Skeletal muscle tissue (tissue), 4 donors: ENCODE measurements around the gene TAPBP. TPM values are rescaled to one million over a fixed set of nuclear protein-coding genes. Genes with fewer than 3 reads are reported as not detected.

Source experiments
- H3K27ac ChIP-seq: one replicate; pipeline ENCODE4 v1.7.0; 2013; ENCODE audit warnings: mild to moderate bottlenecking, low read depth, low read length, inconsistent platforms
- H3K27me3 ChIP-seq, 3 donors: one replicate each; pipeline ENCODE4 v1.7.0; 2013; ENCODE audit warnings: low read length in 3 of 3; ENCODE audit not compliant: control insufficient read depth in 3 of 3, insufficient read depth in 3 of 3
- H3K36me3 ChIP-seq, 3 donors: one replicate each; pipeline ENCODE4 v1.7.0; 2013; ENCODE audit warnings: low read length in 3 of 3; ENCODE audit not compliant: control insufficient read depth in 3 of 3, insufficient read depth in 3 of 3
- H3K4me1 ChIP-seq, 3 donors: one replicate each; pipeline ENCODE4 v1.7.0; 2013; ENCODE audit warnings: low read length in 3 of 3, mild to moderate bottlenecking in 3 of 3; ENCODE audit not compliant: control insufficient read depth in 3 of 3, insufficient read depth in 3 of 3
- H3K4me3 ChIP-seq, 3 donors: one replicate each; pipeline ENCODE4 v1.7.0; 2013; ENCODE audit warnings: low read length in 3 of 3
- H3K9ac ChIP-seq, 3 donors: one replicate each; pipeline ENCODE4 v1.7.0; 2013; ENCODE audit warnings: low read length in 3 of 3, mild to moderate bottlenecking in 3 of 3, moderate library complexity in 2 of 3, low read depth in 1 of 3
- H3K9me3 ChIP-seq, 3 donors: one replicate each; pipeline ENCODE4 v1.7.0; 2013; ENCODE audit warnings: low read length in 3 of 3; ENCODE audit not compliant: control insufficient read depth in 3 of 3
- total RNA-seq: library from RNA; depleted of rRNA; stranded (reverse); fragments of >200 nt; gene quantifications from one replicate; pipeline ENCODE4 v1.2.3, GENCODE V29; 2014
- donor health status: Osteomylitis.

The TAPBP gene
- total RNA-seq, 1 donor from 2014 or later = 16.7 TPM

- Histone ChIP-seq H3K27ac (no peak overlapping the region), H3K27me3 (no peaks in the 10 kb centered on the region), H3K9ac (peak overlapping the region in 2 of 3 donors; percentile 87 to 88), H3K4me1 (peaks cover 42 to 65% (median 55%) of the 10 kb centered on the region in 3 donors), H3K9me3 (no peaks in the 10 kb centered on the region), H3K36me3 (peaks cover 26 to 28% (median 27%) of the 10 kb centered on the region in 3 donors), H3K4me3 (peak overlapping the region in 2 of 3 donors; percentile 85 to 97)
Measured at GRCh38 chr6:33321227-33321626, 7.3 kb upstream of the TAPBP start.

GRCh38 chr6:33320315-33321181 lies 6.7 kb upstream of the TAPBP start:
- Histone ChIP-seq H3K27ac (peak overlapping the region; percentile 13), H3K9ac (peak overlapping the region in 2 of 3 donors; percentile 36 to 57), H3K9me3 (no peaks in the 10 kb centered on the region), H3K4me1 (peaks cover 42 to 70% (median 55%) of the 10 kb centered on the region in 3 donors), H3K27me3 (no peaks in the 10 kb centered on the region), H3K4me3 (peak overlapping the region in 2 of 3 donors; percentile 35 to 85), H3K36me3 (peaks cover 26 to 29% (median 27%) of the 10 kb centered on the region in 3 donors)

- Histone ChIP-seq H3K27ac (no peak overlapping the region), H3K9ac (peak overlapping the region in 1 of 3 donors; percentile 25), H3K9me3 (no peaks in the 10 kb centered on the region), H3K27me3 (no peaks in the 10 kb centered on the region), H3K36me3 (peaks cover 26 to 29% (median 27%) of the 10 kb centered on the region in 3 donors), H3K4me3 (no peak overlapping the region), H3K4me1 (peaks cover 47 to 77% (median 57%) of the 10 kb centered on the region in 3 donors)
Measured at GRCh38 chr6:33319939-33320314, 6.0 kb upstream of the TAPBP start.

- H3K9ac ChIP-seq = peak overlapping the region; percentile 73 to 93 (median 83)
- H3K27me3 ChIP-seq = no peaks in the 10 kb centered on the region
- peaks cover 49 to 80% (median 59%) of the 10 kb centered on the region in 3 donors for H3K4me1 ChIP-seq
- H3K9me3 ChIP-seq = no peaks in the 10 kb centered on the region
- H3K4me3 ChIP-seq = peak overlapping the region; percentile 85 to 92 (median 89)
- peak overlapping the region; percentile 87 for H3K27ac ChIP-seq
- peaks cover 26 to 31% (median 27%) of the 10 kb centered on the region in 3 donors for H3K36me3 ChIP-seq
Measured at GRCh38 chr6:33318426-33319073, 4.7 kb upstream of the TAPBP start.

GRCh38 chr6:33317669-33318425 lies 4.0 kb upstream of the TAPBP start, which contains the start of gene ZBTB22:
Gene ZBTB22 (minus strand): TSS chr6:33317744. CDS start chr6:33316916, 828 bp downstream.
- H3K9ac ChIP-seq = peak within 1 kb of the TSS; percentile 73 to 93 (median 83)
- peaks cover 52 to 81% (median 58%) of the 10 kb centered on the region in 3 donors for H3K4me1 ChIP-seq
- H3K27ac ChIP-seq = peak within 1 kb of the TSS; percentile 87
- H3K9me3 ChIP-seq = no peaks in the 10 kb centered on the region
- H3K4me3 ChIP-seq = peak within 1 kb of the TSS; percentile 85 to 92 (median 89)
- peaks cover 26 to 32% (median 27%) of the 10 kb centered on the region in 3 donors for H3K36me3 ChIP-seq
- no peaks in the 10 kb centered on the region for H3K27me3 ChIP-seq

- peaks cover 56 to 83% (median 61%) of the 10 kb centered on the region in 3 donors for H3K4me1 ChIP-seq
- H3K27ac ChIP-seq = peak overlapping the region; percentile 87
- no peak overlapping the region for H3K9ac ChIP-seq
Measured at GRCh38 chr6:33317419-33317668, 3.5 kb upstream of the TAPBP start.

GRCh38 chr6:33316603-33317418 lies 2.9 kb upstream of the TAPBP start:
- Histone ChIP-seq H3K27ac (peak overlapping the region; percentile 87), H3K4me3 (peak overlapping the region; percentile 49 to 67 (median 66)), H3K4me1 (peaks cover 56 to 83% (median 60%) of the 10 kb centered on the region in 3 donors), H3K36me3 (peaks cover 26 to 32% (median 27%) of the 10 kb centered on the region in 3 donors), H3K9me3 (no peaks in the 10 kb centered on the region), H3K9ac (peak overlapping the region in 2 of 3 donors; percentile 14 to 57), H3K27me3 (no peaks in the 10 kb centered on the region)

More at GRCh38 chr6:33317419-33317668, 3.5 kb upstream of the TAPBP start:
- H3K36me3 ChIP-seq = peaks cover 26 to 32% (median 27%) of the 10 kb centered on the region in 3 donors
- H3K9me3 ChIP-seq = no peaks in the 10 kb centered on the region
- peak overlapping the region; percentile 49 to 85 (median 66) for H3K4me3 ChIP-seq
- H3K27me3 ChIP-seq = no peaks in the 10 kb centered on the region

GRCh38 chr6:33315793-33316602 lies 2.1 kb upstream of the TAPBP start:
- Histone ChIP-seq H3K27ac (no peak overlapping the region), H3K9ac (peak overlapping the region in 1 of 3 donors; percentile 57), H3K4me3 (no peak overlapping the region), H3K4me1 (peaks cover 49 to 78% (median 52%) of the 10 kb centered on the region in 3 donors), H3K36me3 (peaks cover 24 to 30% (median 25%) of the 10 kb centered on the region in 3 donors), H3K9me3 (no peaks in the 10 kb centered on the region), H3K27me3 (no peaks in the 10 kb centered on the region)
